ENCODE results near the gene SWT1. TPM values are rescaled to one million over a fixed set of nuclear protein-coding genes. Genes with fewer than 3 reads are reported as not detected.
"Not testable (repeated sequence)": the region's sequence is repeated elsewhere in the genome, so short reads cannot be mapped to it uniquely, and the experiment has no call there.

The SWT1 gene
- total RNA-seq, 2 donors from 2014 or later = 5.2 to 9.4 TPM

DNA sequence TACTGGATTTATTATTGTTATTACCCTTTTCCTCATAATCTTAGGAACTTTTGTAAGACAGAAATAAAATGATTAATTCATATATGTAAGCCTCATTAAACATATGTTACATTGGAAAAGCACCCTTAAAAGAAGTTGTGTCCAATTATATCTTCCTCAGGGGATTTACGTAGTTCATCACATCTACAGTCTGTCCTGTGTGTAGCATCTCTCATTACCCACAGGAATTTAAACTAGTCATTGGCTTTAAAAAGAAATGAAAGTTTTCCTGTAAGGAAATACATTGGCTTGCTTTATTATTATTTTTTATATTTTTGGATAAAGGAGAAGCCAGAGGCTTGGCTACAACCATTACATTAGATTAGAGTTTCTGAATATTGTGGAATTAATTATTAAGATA, 56.1 kb downstream of the SWT1 start:
- H3K36me3 Mint-ChIP-seq (ENCODE audit: low read depth) = peaks cover 18% of the 10 kb centered on the region
- H3K9me3 Mint-ChIP-seq = no peaks in the 10 kb centered on the region
- no peak overlapping the region for H3K4me3 Mint-ChIP-seq
- no peaks in the 10 kb centered on the region for H3K4me1 Mint-ChIP-seq
- H3K27me3 Mint-ChIP-seq = no peaks in the 10 kb centered on the region
- ATAC-seq (replicated peaks) = no peak
- no peak overlapping the region for H3K27ac Mint-ChIP-seq

DNA sequence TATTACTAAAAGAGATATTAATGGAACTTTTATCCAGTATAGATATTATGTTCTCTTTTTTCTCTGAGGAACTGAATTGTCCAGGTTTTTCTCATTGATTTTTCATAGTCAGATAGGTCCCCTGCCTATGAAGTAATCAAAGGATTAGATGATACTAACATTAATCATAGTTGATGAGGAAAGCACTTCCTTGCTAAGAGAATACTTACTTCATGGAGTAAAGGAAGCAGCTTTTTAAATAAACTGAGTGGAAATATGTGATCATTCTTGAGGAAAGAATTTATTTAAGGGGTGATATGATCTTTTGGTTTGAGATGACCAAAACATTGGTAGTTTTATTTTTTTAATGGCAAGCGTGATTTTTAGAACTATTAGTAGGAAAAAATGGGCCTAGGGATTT, 58.9 kb downstream of the SWT1 start:
- no peaks in the 10 kb centered on the region for H3K4me1 Mint-ChIP-seq
- H3K36me3 Mint-ChIP-seq (ENCODE audit: low read depth) = no peaks in the 10 kb centered on the region
- no peaks in the 10 kb centered on the region for H3K9me3 Mint-ChIP-seq
- no peak overlapping the region for H3K27ac Mint-ChIP-seq
- H3K4me3 Mint-ChIP-seq = no peak overlapping the region
- no peak for ATAC-seq (replicated peaks)
- no peaks in the 10 kb centered on the region for H3K27me3 Mint-ChIP-seq

DNA sequence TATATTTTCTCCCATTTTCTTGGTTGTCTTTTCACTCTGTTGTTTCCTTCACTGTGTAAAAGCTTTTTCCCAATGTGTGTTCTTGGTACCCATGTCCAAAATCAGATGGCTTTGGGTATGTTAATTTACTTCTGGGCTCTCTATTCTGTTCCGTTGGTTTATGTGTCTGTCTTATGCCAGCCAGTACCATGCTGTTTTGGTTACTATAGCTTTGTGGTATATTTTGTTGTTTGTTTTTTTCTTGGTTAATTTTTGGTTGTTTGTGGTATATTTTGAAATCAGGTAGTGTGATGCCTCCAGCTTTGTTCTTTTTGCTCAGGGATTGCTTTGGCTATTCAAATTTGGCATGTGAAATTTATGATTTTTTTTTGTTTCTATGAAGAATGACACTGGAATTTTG, 67.2 kb downstream of the SWT1 start:
- no peak overlapping the region for H3K4me3 Mint-ChIP-seq
- H3K9me3 Mint-ChIP-seq = no peaks in the 10 kb centered on the region
- no peak for ATAC-seq (replicated peaks)
- no peaks in the 10 kb centered on the region for H3K27me3 Mint-ChIP-seq
- no peak overlapping the region for H3K27ac Mint-ChIP-seq
- H3K36me3 Mint-ChIP-seq (ENCODE audit: low read depth) = peaks cover 36% of the 10 kb centered on the region
- peaks cover 5% of the 10 kb centered on the region for H3K4me1 Mint-ChIP-seq

DNA sequence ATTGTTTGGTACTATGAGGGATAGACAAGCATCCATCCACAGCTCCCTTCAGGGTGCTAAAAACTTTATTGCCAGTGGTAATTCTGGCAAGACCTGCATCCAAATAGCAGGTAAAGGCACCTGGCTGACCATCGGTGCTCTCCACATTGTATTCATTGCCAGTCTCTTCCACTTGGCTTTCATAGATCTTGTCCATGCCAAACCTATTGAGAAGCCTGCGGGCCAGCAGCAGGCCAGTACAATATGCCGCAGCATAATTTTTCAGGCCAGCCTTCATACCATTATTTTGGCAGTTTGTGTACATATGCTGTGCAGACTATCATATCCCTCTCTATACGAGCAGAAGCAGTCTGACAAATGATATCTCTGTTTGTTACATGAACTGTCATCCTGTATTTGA, 70.2 kb downstream of the SWT1 start:
- H3K36me3 Mint-ChIP-seq (ENCODE audit: low read depth) = peaks cover 28% of the 10 kb centered on the region
- no peak for ATAC-seq (replicated peaks)
- no peak overlapping the region for H3K27ac Mint-ChIP-seq
- H3K9me3 Mint-ChIP-seq = no peaks in the 10 kb centered on the region
- no peak overlapping the region for H3K4me3 Mint-ChIP-seq
- H3K27me3 Mint-ChIP-seq = no peaks in the 10 kb centered on the region
- H3K4me1 Mint-ChIP-seq = peaks cover 5% of the 10 kb centered on the region

DNA sequence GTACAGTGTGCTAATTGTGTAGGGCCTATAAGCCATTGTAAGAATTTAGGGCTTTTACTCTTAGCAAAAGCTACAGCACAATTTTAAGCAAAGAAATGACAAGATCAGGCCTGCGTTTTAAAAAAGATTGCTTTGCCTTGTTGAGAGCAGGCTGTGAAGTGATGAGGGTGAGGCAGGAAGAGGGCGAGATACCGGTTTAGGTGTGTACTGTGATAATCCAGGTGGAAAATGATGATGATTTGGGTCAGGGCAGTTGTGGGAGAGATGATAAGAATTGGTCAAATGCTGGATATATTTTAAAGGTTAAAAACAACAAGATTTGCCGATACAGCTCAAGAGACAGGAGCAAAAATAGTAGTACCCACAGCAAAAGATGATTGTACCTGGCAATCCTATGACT, 72.0 kb downstream of the SWT1 start:
- ATAC-seq (replicated peaks) = no peak
- H3K27me3 Mint-ChIP-seq = no peaks in the 10 kb centered on the region
- H3K27ac Mint-ChIP-seq = no peak overlapping the region
- H3K9me3 Mint-ChIP-seq = no peaks in the 10 kb centered on the region
- H3K4me3 Mint-ChIP-seq = no peak overlapping the region
- peaks cover 5% of the 10 kb centered on the region for H3K4me1 Mint-ChIP-seq
- H3K36me3 Mint-ChIP-seq (ENCODE audit: low read depth) = peaks cover 11% of the 10 kb centered on the region

DNA sequence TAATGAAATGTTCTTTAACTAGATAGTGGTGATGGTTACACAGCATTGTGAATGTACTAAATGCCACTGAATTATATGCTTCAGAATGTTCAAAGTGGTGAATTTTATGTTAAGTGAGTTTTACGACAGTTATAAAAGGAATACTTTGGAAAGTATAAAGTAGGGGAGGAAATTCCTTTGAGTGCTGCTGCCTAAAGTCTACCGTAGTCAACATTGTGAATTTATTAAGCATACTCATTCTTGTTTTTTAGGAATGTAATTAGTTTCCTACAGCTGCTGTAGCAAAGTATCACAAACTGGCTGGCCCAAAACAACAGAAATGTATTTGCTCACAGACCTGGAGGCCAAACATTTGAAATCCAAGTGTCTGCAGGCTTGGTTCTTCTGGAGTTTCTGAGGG, 73.0 kb downstream of the SWT1 start:
- Mint-ChIP-seq H3K9me3 (no peaks in the 10 kb centered on the region), H3K27ac (no peak overlapping the region), H3K27me3 (no peaks in the 10 kb centered on the region), H3K4me1 (peaks cover 5% of the 10 kb centered on the region), H3K36me3 (ENCODE audit: low read depth) (peaks cover 5% of the 10 kb centered on the region), H3K4me3 (no peak overlapping the region)
- ATAC-seq (replicated peaks) = no peak

DNA sequence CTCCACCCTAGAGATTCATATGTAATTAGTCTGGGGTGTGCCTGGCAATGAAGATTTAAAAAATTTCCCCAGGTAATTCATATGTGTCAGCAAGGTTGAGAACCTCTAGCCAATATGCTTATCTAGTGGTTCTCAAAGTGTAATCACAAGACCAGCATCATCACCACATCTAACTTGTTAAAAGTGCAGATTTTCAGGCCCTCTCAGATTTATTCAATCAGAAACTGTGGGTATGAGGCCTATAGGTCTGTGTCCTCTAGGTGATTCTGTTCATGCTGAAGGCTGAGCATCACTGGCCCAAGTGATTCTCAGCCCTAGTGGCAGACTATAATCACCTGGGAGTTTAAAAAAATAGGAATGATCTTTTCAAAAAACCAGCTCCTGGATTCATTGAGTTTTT, 75.9 kb downstream of the SWT1 start:
- no peaks in the 10 kb centered on the region for H3K27me3 Mint-ChIP-seq
- no peaks in the 10 kb centered on the region for H3K36me3 Mint-ChIP-seq (ENCODE audit: low read depth)
- H3K4me3 Mint-ChIP-seq = no peak overlapping the region
- no peak overlapping the region for H3K27ac Mint-ChIP-seq
- H3K9me3 Mint-ChIP-seq = no peaks in the 10 kb centered on the region
- peak; percentile 51 for ATAC-seq (replicated peaks)
- H3K4me1 Mint-ChIP-seq = peaks cover 5% of the 10 kb centered on the region

DNA sequence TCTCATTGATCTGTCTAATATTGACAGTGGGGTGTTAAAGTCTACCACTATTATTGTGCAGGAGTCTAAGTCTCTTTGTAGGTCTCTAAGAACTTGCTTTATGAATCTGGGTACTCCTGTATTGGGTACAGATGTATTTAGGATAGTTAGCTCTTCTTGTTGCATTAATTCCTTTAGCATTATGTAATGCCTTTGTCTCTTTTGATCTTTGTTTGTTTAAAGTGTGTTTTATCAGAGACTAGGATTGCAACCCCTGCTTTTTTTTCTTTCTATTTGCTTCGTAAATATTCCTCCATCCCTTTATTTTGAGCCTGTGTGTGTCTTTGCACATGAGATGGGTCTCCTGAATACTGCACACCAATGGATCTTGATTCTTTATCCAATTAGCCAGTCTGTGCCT, 77.2 kb downstream of the SWT1 start:
- not testable (repeated sequence) for H3K36me3 Mint-ChIP-seq (ENCODE audit: low read depth); H3K4me3 Mint-ChIP-seq; H3K4me1 Mint-ChIP-seq; H3K27ac Mint-ChIP-seq; H3K27me3 Mint-ChIP-seq; H3K9me3 Mint-ChIP-seq; ATAC-seq (replicated peaks)

DNA sequence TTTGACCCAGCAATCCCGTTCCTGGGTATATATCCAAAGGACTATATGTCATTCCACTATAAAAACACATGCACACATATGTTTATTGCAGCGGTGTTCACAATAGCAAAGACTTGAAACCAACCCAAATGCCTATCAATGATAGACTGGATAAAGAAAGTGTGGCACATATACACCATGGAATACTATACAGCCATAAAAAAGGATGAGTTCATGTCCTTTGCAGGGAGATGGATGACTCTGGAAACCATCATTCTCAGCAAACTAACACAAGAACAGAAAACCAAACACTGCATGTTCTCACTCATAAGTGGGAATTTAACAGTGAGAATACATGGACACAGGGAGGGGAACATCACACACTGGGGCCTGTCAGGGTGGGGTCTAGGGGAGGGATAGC, 80.2 kb downstream of the SWT1 start:
- not testable (repeated sequence) for H3K9me3 Mint-ChIP-seq; H3K36me3 Mint-ChIP-seq (ENCODE audit: low read depth); H3K4me3 Mint-ChIP-seq; H3K27ac Mint-ChIP-seq; ATAC-seq (replicated peaks); H3K27me3 Mint-ChIP-seq
- peaks cover 16% of the 10 kb centered on the region for H3K4me1 Mint-ChIP-seq

DNA sequence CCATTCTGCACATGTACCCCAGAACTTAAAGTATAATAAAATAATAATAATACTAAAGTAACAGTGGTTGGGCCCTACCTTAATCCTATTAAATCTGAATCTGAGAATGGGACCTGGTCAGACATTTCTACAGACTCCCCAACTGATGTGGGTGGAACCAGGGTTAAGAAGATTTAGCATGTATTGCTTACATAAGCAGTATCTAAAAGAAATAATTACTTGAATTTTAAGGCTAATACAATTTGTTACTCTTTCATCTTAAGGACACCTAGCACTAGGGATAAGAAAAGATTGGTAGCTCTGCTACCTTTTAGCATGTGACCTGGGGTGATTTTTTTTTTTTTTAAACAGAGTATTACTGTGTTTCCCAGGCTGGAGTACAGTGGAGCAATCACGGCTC, 80.7 kb downstream of the SWT1 start:
- H3K27me3 Mint-ChIP-seq = no peaks in the 10 kb centered on the region
- peaks cover 16% of the 10 kb centered on the region for H3K4me1 Mint-ChIP-seq
- no peak overlapping the region for H3K27ac Mint-ChIP-seq
- H3K36me3 Mint-ChIP-seq (ENCODE audit: low read depth) = no peaks in the 10 kb centered on the region
- no peaks in the 10 kb centered on the region for H3K9me3 Mint-ChIP-seq
- no peak for ATAC-seq (replicated peaks)
- no peak overlapping the region for H3K4me3 Mint-ChIP-seq

DNA sequence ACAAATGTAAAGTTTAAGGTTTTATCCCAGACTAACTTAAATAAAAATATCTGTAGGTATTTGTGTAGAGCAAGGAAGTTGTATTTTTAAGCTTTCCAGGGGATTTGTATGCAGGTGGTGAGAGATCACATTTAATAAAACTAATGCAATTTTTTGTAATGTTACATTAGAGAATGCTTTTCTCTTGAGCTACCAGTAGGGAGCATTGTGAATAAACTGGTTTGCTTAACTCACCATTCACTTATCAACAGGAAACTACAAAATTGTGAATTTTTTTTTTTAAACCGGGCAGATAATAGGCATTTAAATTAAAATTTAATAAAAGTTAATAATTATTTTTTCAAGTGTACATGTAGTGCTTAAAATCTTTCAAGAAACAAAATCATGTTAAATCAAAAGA, 81.5 kb downstream of the SWT1 start:
- no peaks in the 10 kb centered on the region for H3K36me3 Mint-ChIP-seq (ENCODE audit: low read depth)
- peak overlapping the region; percentile 76 for H3K4me3 Mint-ChIP-seq
- no peak overlapping the region for H3K27ac Mint-ChIP-seq
- H3K9me3 Mint-ChIP-seq = no peaks in the 10 kb centered on the region
- peak; percentile 38 for ATAC-seq (replicated peaks)
- H3K4me1 Mint-ChIP-seq = peaks cover 16% of the 10 kb centered on the region
- no peaks in the 10 kb centered on the region for H3K27me3 Mint-ChIP-seq

DNA sequence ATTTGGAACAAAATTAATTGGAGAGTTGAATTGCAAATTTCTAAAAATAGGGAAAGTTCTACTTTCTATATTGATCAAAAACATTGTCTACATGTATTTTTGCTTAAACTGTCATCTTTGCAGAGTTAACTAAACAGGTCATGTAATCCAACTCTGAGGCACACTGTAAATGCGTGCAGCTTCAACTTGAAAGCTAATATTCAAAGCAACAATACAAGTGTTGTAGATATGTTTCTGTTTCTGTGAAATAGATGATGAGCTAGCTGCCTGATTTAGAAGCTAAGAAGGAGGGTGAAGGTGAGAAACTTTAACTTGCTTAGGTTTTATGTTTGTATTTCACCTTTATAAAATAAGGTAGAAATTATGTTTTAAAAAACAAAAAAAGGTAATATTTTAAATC, 82.9 kb downstream of the SWT1 start:
- Mint-ChIP-seq H3K4me3 (peak overlapping the region; percentile 76), H3K36me3 (ENCODE audit: low read depth) (no peaks in the 10 kb centered on the region), H3K27ac (peak overlapping the region; percentile 65), H3K4me1 (peaks cover 16% of the 10 kb centered on the region), H3K9me3 (no peaks in the 10 kb centered on the region), H3K27me3 (no peaks in the 10 kb centered on the region)
- ATAC-seq (replicated peaks) = no peak

DNA sequence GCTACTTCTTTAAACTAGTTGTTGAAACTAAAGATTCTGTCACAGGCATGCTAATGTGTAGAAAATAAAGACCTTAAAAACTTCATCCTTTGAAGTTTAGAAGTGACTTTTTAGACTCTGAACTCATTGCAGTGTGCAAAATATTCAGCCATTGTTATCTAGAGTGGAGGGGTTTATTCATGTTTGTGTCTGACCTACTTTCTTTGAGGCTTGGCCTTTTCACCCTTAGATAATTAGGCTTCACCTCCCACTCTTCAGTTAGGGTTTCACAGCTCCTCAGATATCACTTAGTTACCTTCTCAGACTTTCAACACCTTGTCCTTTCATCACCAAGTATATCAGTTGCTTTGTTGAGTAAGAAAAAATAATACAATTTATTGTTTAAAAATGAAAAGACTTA, 84.2 kb downstream of the SWT1 start:
- no peaks in the 10 kb centered on the region for H3K9me3 Mint-ChIP-seq
- H3K4me1 Mint-ChIP-seq = peaks cover 16% of the 10 kb centered on the region
- H3K36me3 Mint-ChIP-seq (ENCODE audit: low read depth) = no peaks in the 10 kb centered on the region
- no peaks in the 10 kb centered on the region for H3K27me3 Mint-ChIP-seq
- peak overlapping the region; percentile 71 for H3K27ac Mint-ChIP-seq
- H3K4me3 Mint-ChIP-seq = peak overlapping the region; percentile 76
- ATAC-seq (replicated peaks) = peak; percentile 47

DNA sequence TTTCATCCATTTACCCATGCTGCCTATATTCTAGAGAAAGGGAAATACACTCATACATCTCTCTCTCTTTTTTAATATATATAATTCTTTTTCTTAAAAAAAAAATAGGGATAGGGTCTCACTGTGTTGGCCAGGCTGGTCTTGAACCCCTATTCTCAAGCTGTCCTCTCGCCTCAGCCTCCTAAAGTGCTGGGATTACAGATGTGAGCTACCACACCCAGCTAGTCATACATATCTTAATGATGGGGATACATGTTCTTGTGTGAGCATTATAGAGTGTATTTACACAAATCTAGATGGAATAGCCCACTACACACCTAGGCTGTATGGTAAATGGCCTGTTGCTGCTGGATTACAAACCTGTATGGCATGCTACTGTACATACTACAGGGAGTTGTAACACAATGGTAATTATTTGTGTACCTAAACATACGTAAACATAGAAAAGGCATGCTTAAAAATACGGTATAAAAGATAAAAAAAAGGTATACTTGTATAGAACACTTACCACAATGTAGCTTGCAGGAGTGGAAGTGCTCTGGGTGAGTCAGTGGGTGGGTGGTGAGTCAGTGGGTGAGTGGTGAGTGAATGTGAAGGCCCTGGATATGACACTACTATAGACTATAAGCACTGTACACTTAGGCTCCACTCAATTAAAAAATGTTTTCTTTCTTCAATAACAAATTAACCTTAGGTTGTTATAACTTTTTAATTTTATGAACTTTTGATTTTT, 87.2 kb downstream of the SWT1 start:
- Mint-ChIP-seq H3K36me3 (ENCODE audit: low read depth) (no peaks in the 10 kb centered on the region), H3K27ac (no peak overlapping the region), H3K9me3 (no peaks in the 10 kb centered on the region), H3K4me3 (no peak overlapping the region), H3K27me3 (no peaks in the 10 kb centered on the region), H3K4me1 (peaks cover 19% of the 10 kb centered on the region)
- ATAC-seq (replicated peaks) = peak; percentile 100

DNA sequence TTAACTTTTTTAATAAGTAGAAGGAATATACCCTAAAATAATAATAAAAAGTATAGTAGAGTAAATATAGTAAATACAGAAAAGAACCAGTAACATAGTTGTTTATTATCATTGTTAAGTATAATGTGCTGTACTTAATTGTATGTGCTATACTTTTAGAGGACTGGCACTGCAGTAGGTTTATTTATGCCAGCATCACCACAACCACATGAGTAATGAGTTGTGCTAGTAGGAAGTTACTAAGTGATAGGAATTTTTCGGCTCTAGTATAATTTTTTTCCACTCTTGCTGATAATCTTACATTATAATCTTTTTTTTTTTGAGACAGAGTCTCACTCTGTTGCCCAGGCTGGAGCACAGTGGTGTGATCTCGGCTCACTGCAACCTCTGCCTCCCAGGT, 88.5 kb downstream of the SWT1 start:
- Mint-ChIP-seq H3K4me3 (no peak overlapping the region), H3K27ac (no peak overlapping the region), H3K27me3 (no peaks in the 10 kb centered on the region), H3K4me1 (peaks cover 10% of the 10 kb centered on the region), H3K36me3 (ENCODE audit: low read depth) (no peaks in the 10 kb centered on the region), H3K9me3 (peaks cover 3% of the 10 kb centered on the region)
- ATAC-seq (replicated peaks) = no peak

DNA sequence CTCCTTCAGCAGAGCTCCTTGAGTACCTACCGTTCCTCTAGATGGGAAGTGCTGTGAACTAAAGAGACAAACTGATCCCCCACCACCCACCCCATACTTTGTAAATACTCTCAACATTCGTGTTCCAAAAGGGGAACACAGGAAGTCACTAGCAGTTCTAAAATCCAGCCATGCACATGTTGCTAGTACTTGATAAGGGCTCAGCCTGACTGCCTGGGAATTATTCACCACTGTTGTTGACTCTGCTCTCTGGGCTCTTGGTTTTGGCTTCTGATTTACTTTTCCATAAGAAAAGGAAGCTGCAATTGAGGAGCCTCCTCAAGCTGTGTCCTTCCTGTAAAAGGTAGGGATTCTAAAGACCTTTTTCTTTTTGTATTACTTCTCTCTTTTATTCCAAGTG, 92.6 kb downstream of the SWT1 start:
- Mint-ChIP-seq H3K27me3 (no peaks in the 10 kb centered on the region), H3K36me3 (ENCODE audit: low read depth) (no peaks in the 10 kb centered on the region), H3K4me1 (peaks cover 5% of the 10 kb centered on the region), H3K4me3 (no peak overlapping the region), H3K27ac (no peak overlapping the region), H3K9me3 (peaks cover 3% of the 10 kb centered on the region)
- ATAC-seq (replicated peaks) = no peak

Data from activated T-helper 17 cell treated with anti-CD3 and anti-CD28 coated beads, Interleukin-2, amount 50 U/mL, for 72 hours (primary cell).